Loucy (cell line): ENCODE results near the gene NFASC.

ENCODE experiments used
- H2AFZ ChIP-seq: fragments of 200-600 bp; sonication (generic); 2 replicates; pipeline ENCODE4 v1.6.0; 2016; ENCODE audit warnings: antibody characterized with exemption, mild to moderate bottlenecking, low read length, moderate library complexity
- H3F3A ChIP-seq: fragments of 200-600 bp; 2 replicates; pipeline ENCODE4 v1.6.0; 2016; ENCODE audit warnings: antibody characterized with exemption, low read depth, mild to moderate bottlenecking
- H3K27me3 ChIP-seq: fragments of 200-600 bp; sonication (generic); 2 replicates; pipeline ENCODE4 v1.6.1; 2014; ENCODE audit warnings: low read length, mild to moderate bottlenecking; ENCODE audit not compliant: insufficient read depth, poor library complexity, severe bottlenecking
- H3K36me3 ChIP-seq: fragments of 200-600 bp; sonication (generic); 2 replicates; pipeline ENCODE4 v1.6.1; 2016; ENCODE audit warnings: low read length; ENCODE audit not compliant: insufficient read depth
- H3K4me1 ChIP-seq: fragments of 200-600 bp; sonication (generic); 2 replicates; pipeline ENCODE4 v1.5.1; 2014; ENCODE audit warnings: low read length, mild to moderate bottlenecking; ENCODE audit not compliant: insufficient read depth, poor library complexity, severe bottlenecking
- H3K4me2 ChIP-seq: fragments of 200-600 bp; sonication (generic); 2 replicates; pipeline ENCODE4 v1.6.0; 2014; ENCODE audit warnings: antibody characterized with exemption, low read length, low read depth, mild to moderate bottlenecking; ENCODE audit not compliant: poor library complexity, severe bottlenecking
- H3K4me3 ChIP-seq: fragments of 200-600 bp; sonication (generic); 2 replicates; pipeline ENCODE4 v1.5.1; 2014; ENCODE audit warnings: low read length, mild to moderate bottlenecking, mixed read lengths; ENCODE audit not compliant: poor library complexity, severe bottlenecking
- H3K79me2 ChIP-seq: fragments of 200-600 bp; sonication (generic); 2 replicates; pipeline ENCODE4 v1.6.1; 2014; ENCODE audit warnings: low read length; ENCODE audit not compliant: insufficient read depth
- H3K9ac ChIP-seq: fragments of 200-600 bp; sonication (generic); 2 replicates; pipeline ENCODE4 v1.6.0; 2014; ENCODE audit warnings: mild to moderate bottlenecking, low read depth, low read length, moderate library complexity; ENCODE audit not compliant: poor library complexity, severe bottlenecking
- H3K9me2 ChIP-seq: fragments of 200-600 bp; sonication (generic); replicated peaks from 2 replicates; pipeline ENCODE4 v1.6.1; 2016; ENCODE audit warnings: low read depth, low read length, mixed read lengths
- H3K9me3 ChIP-seq: fragments of 200-600 bp; sonication (generic); 2 replicates; pipeline ENCODE4 v1.6.1; 2014; ENCODE audit warnings: mild to moderate bottlenecking, antibody characterized with exemption, low read length, low read depth; ENCODE audit not compliant: insufficient read depth
- H4K20me1 ChIP-seq: fragments of 200-600 bp; sonication (generic); 2 replicates; pipeline ENCODE4 v1.6.0; 2014; ENCODE audit warnings: antibody characterized with exemption, low read length, mild to moderate bottlenecking; ENCODE audit not compliant: insufficient read depth, poor library complexity, severe bottlenecking
- CTCF ChIP-seq: fragments of 200-600 bp; sonication (generic); conservative IDR thresholded peaks from 2 replicates; pipeline ENCODE4 v1.5.1; 2014; ENCODE audit warnings: mild to moderate bottlenecking, antibody characterized with exemption, low read length
- EZH2phosphoT487 ChIP-seq: fragments of 200-600 bp; IDR thresholded peaks from 2 replicates; pipeline ENCODE4 v1.6.1; 2018; ENCODE audit warnings: antibody characterized with exemption, mild to moderate bottlenecking, moderate library complexity, borderline replicate concordance

NFASC gene

DNA sequence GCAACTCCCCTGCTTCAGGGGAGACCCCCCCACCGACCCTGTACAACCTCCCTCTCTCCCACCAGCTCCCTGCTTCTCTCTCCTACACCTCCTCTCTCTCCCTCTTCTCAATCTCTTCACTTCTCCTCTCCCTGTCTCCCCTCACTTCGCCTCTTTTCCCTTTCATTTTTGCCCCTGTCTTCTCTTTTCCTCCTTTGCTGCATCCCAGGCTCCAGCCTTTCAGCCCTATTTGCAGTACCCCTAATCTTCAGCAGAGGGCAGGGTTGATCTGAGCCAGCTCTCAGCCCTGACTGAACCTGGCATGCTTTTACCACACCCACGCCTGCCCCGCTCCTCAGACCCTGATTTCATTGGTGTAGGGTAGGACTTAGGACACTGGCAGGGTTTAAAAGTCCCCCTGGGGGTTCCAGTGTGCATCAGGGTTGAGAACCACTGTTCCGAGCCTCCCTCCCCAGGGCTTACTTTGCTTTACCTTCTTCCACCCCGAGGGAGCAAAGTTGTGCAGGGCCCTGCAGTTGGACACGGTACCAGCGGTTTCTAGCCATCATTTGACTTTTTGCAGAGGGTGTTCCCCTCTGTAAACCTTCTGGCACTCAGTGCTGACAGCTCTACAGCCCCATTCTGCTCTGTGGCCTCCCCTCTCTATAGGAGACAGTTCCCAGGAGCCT, 105.0 kb downstream of the NFASC start:
- H3K36me3 ChIP-seq, result no peaks in the 10 kb centered on the region
- peak overlapping the region; percentile 5 for H3K9ac ChIP-seq
- no peak for TF ChIP-seq EZH2phosphoT487
- peak; percentile 96 for TF ChIP-seq CTCF
- no peak overlapping the region for H3K4me3 ChIP-seq
- H2AFZ ChIP-seq, result no peak overlapping the region
- peaks cover 37% of the 10 kb centered on the region for H3K4me1 ChIP-seq
- H3K79me2 ChIP-seq, result no peaks in the 10 kb centered on the region
- no peaks in the 10 kb centered on the region for H3K9me2 ChIP-seq
- H3K4me2 ChIP-seq, result no peak overlapping the region
- H4K20me1 ChIP-seq, result no peaks in the 10 kb centered on the region
- H3K9me3 ChIP-seq, result no peaks in the 10 kb centered on the region
- no peaks in the 10 kb centered on the region for H3K27me3 ChIP-seq
- H3F3A ChIP-seq, result no peaks in the 10 kb centered on the region; the same call in 1 of the 2 replicates

DNA sequence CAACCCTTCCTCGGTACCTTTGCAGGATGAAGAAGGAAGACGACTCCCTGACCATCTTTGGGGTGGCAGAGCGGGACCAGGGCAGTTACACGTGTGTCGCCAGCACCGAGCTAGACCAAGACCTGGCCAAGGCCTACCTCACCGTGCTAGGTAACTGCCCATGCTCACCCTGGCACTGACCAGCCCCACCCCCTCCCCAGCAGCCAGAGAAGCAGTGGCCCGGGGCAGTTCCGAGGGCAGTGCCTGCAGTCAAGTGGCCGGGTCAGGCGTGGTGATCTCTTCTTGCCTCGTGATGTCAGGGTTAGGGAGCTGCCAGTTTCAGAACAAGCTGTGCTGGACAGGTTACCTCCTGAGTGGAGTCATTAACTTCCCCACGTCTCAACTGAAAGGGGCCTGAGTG, 106.0 kb downstream of the NFASC start:
- H3K27me3 ChIP-seq, result no peaks in the 10 kb centered on the region
- TF ChIP-seq EZH2phosphoT487, result no peak
- no peak for TF ChIP-seq CTCF
- no peaks in the 10 kb centered on the region for H3K9me2 ChIP-seq
- no peaks in the 10 kb centered on the region; the same call in 1 of the 2 replicates for H3F3A ChIP-seq
- no peak overlapping the region for H3K4me3 ChIP-seq
- no peaks in the 10 kb centered on the region for H4K20me1 ChIP-seq
- no peaks in the 10 kb centered on the region for H3K9me3 ChIP-seq
- H3K36me3 ChIP-seq, result no peaks in the 10 kb centered on the region
- H3K9ac ChIP-seq, result peak overlapping the region; percentile 5
- H3K4me2 ChIP-seq, result peak overlapping the region; percentile 30
- no peak overlapping the region for H2AFZ ChIP-seq
- peaks cover 40% of the 10 kb centered on the region for H3K4me1 ChIP-seq
- H3K79me2 ChIP-seq, result peaks cover 3% of the 10 kb centered on the region; the same call in 1 of the 2 replicates

- H3K27me3 ChIP-seq, result no peaks in the 10 kb centered on the region
- H3F3A ChIP-seq, result no peaks in the 10 kb centered on the region; the same call in 1 of the 2 replicates
- no peaks in the 10 kb centered on the region for H3K9me2 ChIP-seq
- H3K36me3 ChIP-seq, result no peaks in the 10 kb centered on the region
- H3K9me3 ChIP-seq, result no peaks in the 10 kb centered on the region
- H3K79me2 ChIP-seq, result peaks cover 9% of the 10 kb centered on the region
- no peaks in the 10 kb centered on the region for H4K20me1 ChIP-seq
- TF ChIP-seq CTCF (no peak), EZH2phosphoT487 (no peak)
- peak overlapping the region; percentile 5 for H3K9ac ChIP-seq
- peaks cover 40% of the 10 kb centered on the region for H3K4me1 ChIP-seq
- no peak overlapping the region for H3K4me3 ChIP-seq
- H3K4me2 ChIP-seq, result peak overlapping the region; percentile 30
- no peak overlapping the region for H2AFZ ChIP-seq
Measured at GRCh38 chr1:204977318-204977717, 106.7 kb downstream of the NFASC start.
